A549 (cell line): ENCODE data around the gene POLDIP3.

Experiments used
- CTCF ChIP-seq: fragments of >200 bp; sonication (Bioruptor Twin); formaldehyde crosslinking; IDR thresholded peaks from 3 replicates; pipeline ENCODE4 v1.5.1; 2016
- MAFK ChIP-seq: fragments of 450-650 bp; IDR thresholded peaks from 2 replicates; pipeline ENCODE4 v1.6.1; 2014; ENCODE audit not compliant: partially characterized antibody
- MAX ChIP-seq: IDR thresholded peaks from 2 replicates; pipeline ENCODE4 v1.6.1; 2012

GRCh38 chr22:42601879-42602465 is 12.7 kb downstream of the POLDIP3 start:
- TF ChIP-seq MAX = no peak
- TF ChIP-seq MAFK = no peak
- no peak for TF ChIP-seq CTCF
